Measurements from ENCODE around the gene NAGA. TPM values are rescaled to one million over a fixed set of nuclear protein-coding genes. Genes with fewer than 3 reads are reported as not detected.

Gene NAGA
- polyA plus RNA-seq, 3 donors, result 123 to 218 (median 200) TPM

DNA sequence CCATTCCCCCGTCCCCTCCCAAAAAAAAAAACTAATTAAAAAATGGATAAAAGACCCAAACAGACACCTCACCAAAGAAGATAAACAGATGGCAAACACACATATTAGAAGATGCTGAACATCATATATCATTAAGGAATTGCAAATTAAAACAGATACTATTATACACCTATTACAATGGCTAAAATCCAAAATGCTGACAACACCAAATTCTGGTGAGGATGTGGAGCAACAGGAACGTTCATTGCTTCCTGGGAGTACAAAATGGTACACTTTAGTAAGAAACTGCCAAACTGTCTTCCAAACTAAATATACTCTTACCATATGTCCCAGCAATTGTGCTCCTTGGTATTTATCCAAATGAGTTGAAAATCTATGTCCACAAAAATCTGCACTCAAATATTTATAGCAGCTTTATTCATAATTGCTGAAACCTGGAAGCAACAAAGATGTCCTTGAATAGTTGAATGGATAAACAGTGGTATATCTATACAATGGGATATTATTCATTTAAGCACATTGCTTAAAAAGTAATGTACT is 19.9 kb downstream of the NAGA start:
- intact Hi-C loops (cut with micrococcal nuclease), result no loop called here
- H3K79me2 ChIP-seq (ENCODE audit: insufficient read depth, low read length), result no peaks in the 10 kb centered on the region
- H3K27ac Mint-ChIP-seq, result no peak overlapping the region
- peaks cover 4 to 44% of the 10 kb centered on the region in 2 donors for H3K36me3 Mint-ChIP-seq
- H3K4me3 Mint-ChIP-seq, result no peak overlapping the region
- no peak overlapping the region for H3K4me3 ChIP-seq (replicated peaks in 1 of 3; ENCODE audit: low read depth in 2 of 3, low read length in 3 of 3)
- H3K4me1 Mint-ChIP-seq, result peaks cover 17% of the 10 kb centered on the region
- no peak overlapping the region for H3K4me2 ChIP-seq (replicated peaks; ENCODE audit: extremely low read depth, low read length, poor library complexity, severe bottlenecking)
- H3K9me3 Mint-ChIP-seq, result peaks cover 0 to 2% (median 0%) of the 10 kb centered on the region in 7 donors
- H3K9ac ChIP-seq (ENCODE audit: insufficient read depth, low read length, poor library complexity, severe bottlenecking), result no peak overlapping the region
- peaks cover 0 to 5% of the 10 kb centered on the region in 2 donors for H3K36me3 ChIP-seq (replicated peaks in 1 of 2; ENCODE audit: control insufficient read depth in 1 of 2, insufficient read depth in 2 of 2, low read length in 2 of 2)
- no peaks in the 10 kb centered on the region for H4K20me1 ChIP-seq (ENCODE audit: insufficient read depth, low read length)
- no peak for DNase-seq
- no CpG with 5 or more reads among the region's 2 CpGs for WGBS (ENCODE audit: insufficient coverage)
- peaks cover 9 to 23% of the 10 kb centered on the region in 2 donors for H3K4me1 ChIP-seq (ENCODE audit: control insufficient read depth in 1 of 2, insufficient read depth in 2 of 2, low read length in 2 of 2)
- no peaks in the 10 kb centered on the region for H3K27me3 ChIP-seq (ENCODE audit: control insufficient read depth in 2 of 2, insufficient read depth in 2 of 2, low read length in 2 of 2)
- H3K9me3 ChIP-seq (replicated peaks in 1 of 2; ENCODE audit: control insufficient read depth in 1 of 2, insufficient read depth in 1 of 2, low read length in 2 of 2), result no peaks in the 10 kb centered on the region
- TF ChIP-seq, protein P1, sequence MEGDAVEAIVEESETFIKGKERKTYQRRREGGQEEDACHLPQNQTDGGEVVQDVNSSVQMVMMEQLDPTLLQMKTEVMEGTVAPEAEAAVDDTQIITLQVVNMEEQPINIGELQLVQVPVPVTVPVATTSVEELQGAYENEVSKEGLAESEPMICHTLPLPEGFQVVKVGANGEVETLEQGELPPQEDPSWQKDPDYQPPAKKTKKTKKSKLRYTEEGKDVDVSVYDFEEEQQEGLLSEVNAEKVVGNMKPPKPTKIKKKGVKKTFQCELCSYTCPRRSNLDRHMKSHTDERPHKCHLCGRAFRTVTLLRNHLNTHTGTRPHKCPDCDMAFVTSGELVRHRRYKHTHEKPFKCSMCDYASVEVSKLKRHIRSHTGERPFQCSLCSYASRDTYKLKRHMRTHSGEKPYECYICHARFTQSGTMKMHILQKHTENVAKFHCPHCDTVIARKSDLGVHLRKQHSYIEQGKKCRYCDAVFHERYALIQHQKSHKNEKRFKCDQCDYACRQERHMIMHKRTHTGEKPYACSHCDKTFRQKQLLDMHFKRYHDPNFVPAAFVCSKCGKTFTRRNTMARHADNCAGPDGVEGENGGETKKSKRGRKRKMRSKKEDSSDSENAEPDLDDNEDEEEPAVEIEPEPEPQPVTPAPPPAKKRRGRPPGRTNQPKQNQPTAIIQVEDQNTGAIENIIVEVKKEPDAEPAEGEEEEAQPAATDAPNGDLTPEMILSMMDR (IDR thresholded peaks at IDR 0.05), result no peak
- H3K27me3 Mint-ChIP-seq (ENCODE audit: low read depth in 3 of 3), result no peaks in the 10 kb centered on the region
- H3K27ac ChIP-seq (ENCODE audit: low read depth in 1 of 2, low read length in 2 of 2), result no peak overlapping the region
- no peak overlapping the region for H2AFZ ChIP-seq (ENCODE audit: insufficient read depth, low read depth, low read length, poor library complexity, severe bottlenecking)

DNA sequence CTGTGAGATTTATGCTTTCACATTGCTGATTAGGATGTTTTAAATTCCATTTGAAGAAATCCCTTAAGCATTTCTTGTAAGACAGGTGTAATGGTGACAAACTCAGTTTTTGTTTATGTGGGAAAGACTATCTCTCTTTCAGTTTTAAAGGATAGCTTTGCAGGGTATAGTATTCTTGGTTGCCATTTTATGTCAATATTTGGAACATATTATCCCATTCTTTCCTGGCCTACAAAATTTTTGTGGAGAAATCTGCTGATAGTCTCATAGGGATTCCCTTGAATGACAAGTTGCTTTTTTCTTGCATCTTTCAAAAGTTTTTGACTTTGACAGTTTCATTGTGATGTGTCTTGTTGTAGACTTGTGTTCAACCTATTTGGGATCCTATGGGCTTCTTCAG is 28.8 kb downstream of the NAGA start:
- Histone ChIP-seq H4K20me1 (ENCODE audit: insufficient read depth, low read length) (no peaks in the 10 kb centered on the region), H3K4me2 (replicated peaks; ENCODE audit: extremely low read depth, low read length, poor library complexity, severe bottlenecking) (no peak overlapping the region), H3K4me1 (ENCODE audit: control insufficient read depth in 1 of 2, insufficient read depth in 2 of 2, low read length in 2 of 2) (no peaks in the 10 kb centered on the region), H3K9ac (ENCODE audit: insufficient read depth, low read length, poor library complexity, severe bottlenecking) (no peak overlapping the region), H3K36me3 (replicated peaks in 1 of 2; ENCODE audit: control insufficient read depth in 1 of 2, insufficient read depth in 2 of 2, low read length in 2 of 2) (peaks cover 0 to 13% of the 10 kb centered on the region in 2 donors), H3K4me3 (replicated peaks in 1 of 3; ENCODE audit: low read depth in 2 of 3, low read length in 3 of 3) (no peak overlapping the region), H3K27me3 (ENCODE audit: control insufficient read depth in 2 of 2, insufficient read depth in 2 of 2, low read length in 2 of 2) (no peaks in the 10 kb centered on the region), H2AFZ (ENCODE audit: insufficient read depth, low read depth, low read length, poor library complexity, severe bottlenecking) (no peak overlapping the region), H3K27ac (ENCODE audit: low read depth in 1 of 2, low read length in 2 of 2) (no peak overlapping the region), H3K79me2 (ENCODE audit: insufficient read depth, low read length) (no peaks in the 10 kb centered on the region), H3K9me3 (replicated peaks in 1 of 2; ENCODE audit: control insufficient read depth in 1 of 2, insufficient read depth in 1 of 2, low read length in 2 of 2) (peaks cover 20 to 23% of the 10 kb centered on the region in 2 donors)
- intact Hi-C loops (cut with micrococcal nuclease), result no loop called here
- TF ChIP-seq, protein P1 (IDR thresholded peaks at IDR 0.05), result no peak
- Mint-ChIP-seq H3K36me3 (peaks cover 10 to 37% of the 10 kb centered on the region in 2 donors), H3K4me3 (no peak overlapping the region), H3K27me3 (ENCODE audit: low read depth in 3 of 3) (peaks cover 0 to 3% (median 2%) of the 10 kb centered on the region in 3 donors), H3K4me1 (peaks cover 6% of the 10 kb centered on the region), H3K27ac (no peak overlapping the region), H3K9me3 (peaks cover 15 to 39% (median 27%) of the 10 kb centered on the region in 7 donors)
- no peak for DNase-seq

Data from CD14-positive monocyte (primary cell).